Activated B cell treated with CpG ODN at 0.5 μM for 24 hours (primary cell): ENCODE data around the gene HIVEP3. TPM values are rescaled to one million over a fixed set of nuclear protein-coding genes. Genes with fewer than 3 reads are reported as not detected.

Source experiments
- ATAC-seq: fragments of 200-7000 bp; cut with Tn5 transposase; one replicate; pipeline ENCODE4 v1.10.0; 2021; ENCODE audit warnings: low read depth, mild to moderate bottlenecking, moderate library complexity
- CTCF ChIA-PET: fragments of 350-600 bp; sonication (Branson Sonifier 250); formaldehyde crosslinking; loops from one replicate; lab custom pipeline; 2021; ENCODE audit warnings: antibody characterized with exemption; lab: Charles Lee
- POLR2A ChIA-PET: fragments of 350-600 bp; sonication (Branson Sonifier 250); formaldehyde crosslinking; loops from one replicate; lab custom pipeline; 2021; ENCODE audit warnings: antibody characterized with exemption; lab: Charles Lee
- DNase-seq: peaks from one replicate; pipeline ENCODE4 v3.0.0; 2022
- H3K27ac Mint-ChIP-seq: one replicate; pipeline ENCODE4 v1.8.0; 2020; ENCODE audit warnings: mixed read lengths
- H3K27me3 Mint-ChIP-seq: one replicate; pipeline ENCODE4 v1.8.0; 2021; ENCODE audit warnings: mixed read lengths
- H3K36me3 Mint-ChIP-seq: one replicate; pipeline ENCODE4 v1.8.0; 2021; ENCODE audit warnings: low read depth, mixed read lengths
- H3K4me1 Mint-ChIP-seq: one replicate; pipeline ENCODE4 v1.8.0; 2021; ENCODE audit warnings: mixed read lengths
- H3K4me3 Mint-ChIP-seq: one replicate; pipeline ENCODE4 v1.8.0; 2020; ENCODE audit warnings: mild to moderate bottlenecking, mixed read lengths
- H3K9me3 Mint-ChIP-seq: one replicate; pipeline ENCODE4 v1.8.0; 2020; ENCODE audit warnings: mixed read lengths
- CTCF ChIP-seq: fragments of 200-600 bp; IDR thresholded peaks from one replicate; pipeline ENCODE4 v1.8.0; 2022; ENCODE audit warnings: antibody characterized with exemption, mild to moderate bottlenecking
- intact Hi-C: fragments of 100-400 bp; cut with micrococcal nuclease; formaldehyde crosslinking; loops from one replicate; pipeline ENCODE4 v1.15.1; 2024
- total RNA-seq: library from RNA; stranded (reverse); gene quantifications from 2 replicates; pipeline ENCODE4 v1.2.3, GENCODE V29; 2022

Gene HIVEP3
- total RNA-seq, 1 donor from 2014 or later: 14.4 TPM

GRCh38 chr1:41943717-41944116 is 25.0 kb upstream of the HIVEP3 start:
- POLR2A ChIA-PET: no interaction called here
- no peak overlapping the region for H3K27ac Mint-ChIP-seq

GRCh38 chr1:41942278-41942677 is 23.6 kb upstream of the HIVEP3 start:
- Mint-ChIP-seq H3K4me3 (no peak overlapping the region), H3K9me3 (peaks cover 5% of the 10 kb centered on the region), H3K4me1 (no peaks in the 10 kb centered on the region), H3K27me3 (peaks cover 8% of the 10 kb centered on the region), H3K27ac (no peak overlapping the region), H3K36me3 (no peaks in the 10 kb centered on the region)
- ChIA-PET POLR2A (no interaction called here), CTCF (no interaction called here)
- TF ChIP-seq CTCF: no peak
- DNase-seq (no peak), ATAC-seq (no peak)
- intact Hi-C loops: no loop called here

More at GRCh38 chr1:41943717-41944116, 25.0 kb upstream of the HIVEP3 start:
- Mint-ChIP-seq H3K36me3 (no peaks in the 10 kb centered on the region), H3K4me3 (no peak overlapping the region), H3K4me1 (no peaks in the 10 kb centered on the region), H3K9me3 (peaks cover 5% of the 10 kb centered on the region), H3K27me3 (peaks cover 9% of the 10 kb centered on the region)
- CTCF ChIA-PET: no interaction called here
- ATAC-seq (no peak), DNase-seq (no peak)
- intact Hi-C loops: no loop called here
- no peak for TF ChIP-seq CTCF

GRCh38 chr1:41941381-41941780 is 22.7 kb upstream of the HIVEP3 start:
- DNase-seq (no peak), ATAC-seq (no peak)
- intact Hi-C loops: no loop called here
- Mint-ChIP-seq H3K27ac (no peak overlapping the region), H3K4me3 (no peak overlapping the region), H3K27me3 (peaks cover 8% of the 10 kb centered on the region), H3K9me3 (peaks cover 5% of the 10 kb centered on the region), H3K36me3 (no peaks in the 10 kb centered on the region), H3K4me1 (no peaks in the 10 kb centered on the region)
- POLR2A ChIA-PET: no interaction called here
- no peak for TF ChIP-seq CTCF
- CTCF ChIA-PET: no interaction called here

DNA sequence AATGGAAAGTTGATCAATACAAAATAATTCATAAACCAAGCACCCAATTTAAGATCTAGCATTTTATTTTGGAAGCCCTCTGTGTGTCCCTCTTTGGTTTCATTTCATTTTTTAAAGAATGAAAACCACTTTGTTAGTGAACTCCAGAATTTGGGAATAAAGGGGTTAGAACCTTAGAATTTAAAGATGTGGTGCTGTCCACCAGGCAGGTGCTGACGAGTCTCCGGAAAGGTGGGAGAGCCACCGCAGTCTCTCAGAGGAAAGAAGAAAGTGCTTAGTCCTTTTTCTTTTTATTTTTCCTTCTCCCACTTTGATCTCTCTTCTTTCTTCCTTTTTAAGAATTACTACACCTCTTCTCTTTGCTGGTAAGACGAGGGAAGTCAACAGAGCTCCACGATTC is 20.5 kb upstream of the HIVEP3 start:
- intact Hi-C loops: no loop called here
- H3K9me3 Mint-ChIP-seq: peaks cover 5% of the 10 kb centered on the region
- DNase-seq (no peak), ATAC-seq (no peak)
- H3K36me3 Mint-ChIP-seq: no peaks in the 10 kb centered on the region
- no peaks in the 10 kb centered on the region for H3K4me1 Mint-ChIP-seq
- ChIA-PET POLR2A (no interaction called here), CTCF (no interaction called here)
- no peak for TF ChIP-seq CTCF
- no peak overlapping the region for H3K4me3 Mint-ChIP-seq
- peaks cover 15% of the 10 kb centered on the region for H3K27me3 Mint-ChIP-seq
- H3K27ac Mint-ChIP-seq: no peak overlapping the region

DNA sequence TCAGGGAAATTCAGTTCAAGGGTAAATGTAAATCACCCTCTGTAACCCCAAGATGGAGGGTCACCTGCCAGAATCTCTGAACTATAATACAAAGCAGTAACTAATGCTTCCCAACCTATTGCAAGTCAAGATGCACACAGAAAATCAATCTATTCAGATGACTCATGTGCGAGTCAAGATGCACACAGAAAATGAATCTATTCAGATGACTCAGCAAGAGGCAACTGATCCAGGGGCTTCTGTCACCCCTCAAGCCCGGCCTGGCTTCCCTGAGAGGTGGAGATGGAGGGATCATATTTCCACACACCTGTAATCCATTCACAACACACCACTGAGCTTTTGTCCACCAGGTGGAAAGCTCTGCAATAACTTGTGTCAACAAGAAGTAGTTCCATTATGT is 17.4 kb upstream of the HIVEP3 start:
- no peak for TF ChIP-seq CTCF
- POLR2A ChIA-PET: no interaction called here
- H3K27ac Mint-ChIP-seq: no peak overlapping the region
- H3K27me3 Mint-ChIP-seq: peaks cover 22% of the 10 kb centered on the region
- no peaks in the 10 kb centered on the region for H3K9me3 Mint-ChIP-seq
- DNase-seq: no peak
- intact Hi-C loops: no loop called here
- ATAC-seq: no peak
- H3K4me1 Mint-ChIP-seq: no peaks in the 10 kb centered on the region
- CTCF ChIA-PET: no interaction called here
- no peak overlapping the region for H3K4me3 Mint-ChIP-seq
- H3K36me3 Mint-ChIP-seq: no peaks in the 10 kb centered on the region
